ENCODE measurements around the gene C11orf68.

Gene C11orf68

DNA sequence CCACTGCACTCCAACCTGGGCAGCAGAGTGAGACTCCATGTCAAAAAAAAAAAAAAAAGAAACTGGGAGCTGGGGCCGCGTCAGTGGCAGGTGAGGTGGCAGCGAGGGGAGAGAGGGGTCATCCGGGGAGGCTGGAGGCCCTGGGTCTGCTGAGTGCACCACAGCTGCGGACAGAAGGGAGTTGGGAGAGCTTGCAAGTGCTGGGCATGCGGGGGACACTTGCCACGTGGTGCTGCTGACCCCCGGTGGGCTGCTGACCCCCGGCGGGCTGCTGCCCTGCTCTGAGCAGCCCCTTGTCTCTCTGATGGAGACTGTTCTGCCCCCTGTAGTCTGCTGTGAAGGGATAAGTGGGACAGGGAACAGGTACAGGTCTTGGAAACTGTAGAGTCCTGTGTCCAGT is 3.0 kb upstream of the C11orf68 start:
- H3K36me3 ChIP-seq (ENCODE audit: insufficient read depth, low read length): peaks cover 19% of the 10 kb centered on the region
- H2AFZ ChIP-seq (ENCODE audit: low read length, unreplicated experiment): no peak overlapping the region
- H3K27ac ChIP-seq (ENCODE audit: low read depth, low read length): no peak overlapping the region

GRCh38 chr11:65921033-65921555 is 2.2 kb upstream of the C11orf68 start:
- Histone ChIP-seq H3K27me3 (ENCODE audit: insufficient read depth, low read length) (no peaks in the 10 kb centered on the region), H3K4me3 (ENCODE audit: low read depth, low read length) (peak overlapping the region; percentile 96), H3K36me3 (ENCODE audit: insufficient read depth, low read length) (peaks cover 19% of the 10 kb centered on the region), H3K4me1 (ENCODE audit: control insufficient read depth, insufficient read depth, low read length, unreplicated experiment) (peaks cover 34% of the 10 kb centered on the region), H3K27ac (ENCODE audit: low read depth, low read length) (0 out of 2 replicates have a peak overlapping the region, but pooled peaks have one; percentile 29), H3K79me2 (ENCODE audit: control insufficient read depth, insufficient read depth, low read length, unreplicated experiment) (peaks cover 53% of the 10 kb centered on the region), H2AFZ (ENCODE audit: low read length, unreplicated experiment) (no peak overlapping the region)

More for the DNA sequence above, 3.0 kb upstream of the C11orf68 start:
- Histone ChIP-seq H3K79me2 (ENCODE audit: control insufficient read depth, insufficient read depth, low read length, unreplicated experiment) (peaks cover 49% of the 10 kb centered on the region), H3K27me3 (ENCODE audit: insufficient read depth, low read length) (no peaks in the 10 kb centered on the region), H3K4me1 (ENCODE audit: control insufficient read depth, insufficient read depth, low read length, unreplicated experiment) (peaks cover 26% of the 10 kb centered on the region), H3K4me3 (ENCODE audit: low read depth, low read length) (no peak overlapping the region)

- Histone ChIP-seq H3K36me3 (ENCODE audit: insufficient read depth, low read length) (peaks cover 19% of the 10 kb centered on the region), H3K4me1 (ENCODE audit: control insufficient read depth, insufficient read depth, low read length, unreplicated experiment) (peaks cover 39% of the 10 kb centered on the region), H3K79me2 (ENCODE audit: control insufficient read depth, insufficient read depth, low read length, unreplicated experiment) (peaks cover 53% of the 10 kb centered on the region), H3K27ac (ENCODE audit: low read depth, low read length) (peak overlapping the region; percentile 62; the same call in 1 of the 2 replicates), H3K27me3 (ENCODE audit: insufficient read depth, low read length) (no peaks in the 10 kb centered on the region), H2AFZ (ENCODE audit: low read length, unreplicated experiment) (no peak overlapping the region), H3K4me3 (ENCODE audit: low read depth, low read length) (peak overlapping the region; percentile 96)
Measured at GRCh38 chr11:65920372-65920802, 1.5 kb upstream of the C11orf68 start.

DNA sequence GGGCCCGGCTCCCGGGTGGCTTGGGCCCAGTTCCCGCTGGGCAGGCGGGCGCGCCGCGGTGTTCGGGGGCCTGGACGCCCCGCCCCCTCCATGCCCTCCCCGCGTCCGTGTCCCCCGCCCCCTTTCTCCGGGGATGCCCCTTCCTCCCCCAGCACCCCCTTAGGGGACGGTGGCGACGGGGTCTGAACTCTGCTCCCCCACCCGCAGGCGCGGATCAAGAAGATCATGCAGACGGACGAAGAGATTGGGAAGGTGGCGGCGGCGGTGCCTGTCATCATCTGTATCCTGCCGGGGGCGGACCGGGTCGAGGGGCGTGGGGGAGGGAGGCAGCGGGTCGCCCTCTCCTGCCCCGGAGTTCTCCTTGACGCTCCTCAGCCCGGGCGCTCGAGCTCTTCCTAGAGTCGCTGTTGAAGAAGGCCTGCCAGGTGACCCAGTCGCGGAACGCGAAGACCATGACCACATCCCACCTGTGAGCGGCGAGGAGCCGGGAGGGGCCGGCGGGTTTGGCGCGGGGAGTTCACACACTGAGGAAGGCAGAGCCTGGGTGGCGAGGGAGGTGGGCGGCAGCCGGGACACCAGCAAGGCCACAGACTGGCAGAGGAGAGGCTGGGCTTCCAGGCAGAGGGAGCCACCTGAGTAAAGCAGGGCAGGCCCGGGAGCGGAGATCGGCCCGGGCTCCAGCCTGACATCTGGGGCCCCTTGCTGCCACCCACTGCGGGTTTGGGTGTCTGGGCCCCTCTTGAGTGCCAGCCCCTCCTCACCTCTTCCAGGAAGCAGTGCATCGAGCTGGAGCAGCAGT is 910 bp upstream of the C11orf68 start:
- H3K79me2 ChIP-seq (ENCODE audit: control insufficient read depth, insufficient read depth, low read length, unreplicated experiment): peaks cover 53% of the 10 kb centered on the region
- H3K4me1 ChIP-seq (ENCODE audit: control insufficient read depth, insufficient read depth, low read length, unreplicated experiment): peaks cover 45% of the 10 kb centered on the region
- peaks cover 19% of the 10 kb centered on the region for H3K36me3 ChIP-seq (ENCODE audit: insufficient read depth, low read length)
- H3K27ac ChIP-seq (ENCODE audit: low read depth, low read length): peak overlapping the region; percentile 62
- peak overlapping the region; percentile 96 for H3K4me3 ChIP-seq (ENCODE audit: low read depth, low read length)
- H2AFZ ChIP-seq (ENCODE audit: low read length, unreplicated experiment): peak overlapping the region; percentile 5
- H3K27me3 ChIP-seq (ENCODE audit: insufficient read depth, low read length): no peaks in the 10 kb centered on the region

DNA sequence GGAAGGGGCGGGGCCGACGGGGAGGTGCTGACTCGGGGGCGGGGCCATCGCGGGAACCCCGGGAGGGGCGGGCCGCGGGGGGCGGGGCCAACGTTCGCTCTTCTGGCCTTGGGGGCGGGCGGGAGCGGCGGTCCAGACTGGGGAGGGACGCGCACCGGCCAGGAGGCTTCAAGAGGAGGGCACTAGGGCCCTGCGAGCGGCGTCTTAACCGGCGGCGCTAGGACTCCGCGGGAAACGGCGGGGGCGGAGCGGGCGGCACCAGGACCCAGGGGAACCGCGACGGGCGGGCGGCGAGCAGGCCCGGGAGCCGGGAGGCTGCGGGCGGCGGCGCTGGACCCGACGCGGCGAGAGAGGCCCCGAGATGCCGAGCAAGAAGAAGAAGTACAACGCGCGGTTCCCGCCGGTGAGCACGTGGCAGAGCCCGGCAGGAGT is 295 bp upstream of the C11orf68 start, which contains the start of gene DRAP1:
Gene DRAP1 (plus strand): TSS at position 286 of the 432 bp plus-strand sequence. CDS start 76 bp downstream, at position 362.
- peak within 1 kb of the TSS; percentile 5 for H2AFZ ChIP-seq (ENCODE audit: low read length, unreplicated experiment)
- peaks cover 53% of the 10 kb centered on the region for H3K79me2 ChIP-seq (ENCODE audit: control insufficient read depth, insufficient read depth, low read length, unreplicated experiment)
- H3K27ac ChIP-seq (ENCODE audit: low read depth, low read length): peak within 1 kb of the TSS; percentile 91

GRCh38 chr11:65917434-65918210 is 1.2 kb downstream of the C11orf68 start:
- Histone ChIP-seq H3K79me2 (ENCODE audit: control insufficient read depth, insufficient read depth, low read length, unreplicated experiment) (peaks cover 59% of the 10 kb centered on the region), H3K27me3 (ENCODE audit: insufficient read depth, low read length) (no peaks in the 10 kb centered on the region), H3K36me3 (ENCODE audit: insufficient read depth, low read length) (peaks cover 10% of the 10 kb centered on the region), H2AFZ (ENCODE audit: low read length, unreplicated experiment) (no peak overlapping the region), H3K4me3 (ENCODE audit: low read depth, low read length) (peak overlapping the region; percentile 97), H3K4me1 (ENCODE audit: control insufficient read depth, insufficient read depth, low read length, unreplicated experiment) (peaks cover 66% of the 10 kb centered on the region), H3K27ac (ENCODE audit: low read depth, low read length) (peak overlapping the region; percentile 91)

More for the DNA sequence above, 295 bp upstream of the C11orf68 start, which contains the start of gene DRAP1:
- H3K27me3 ChIP-seq (ENCODE audit: insufficient read depth, low read length): no peaks in the 10 kb centered on the region
- peaks cover 19% of the 10 kb centered on the region for H3K36me3 ChIP-seq (ENCODE audit: insufficient read depth, low read length)
- peaks cover 51% of the 10 kb centered on the region for H3K4me1 ChIP-seq (ENCODE audit: control insufficient read depth, insufficient read depth, low read length, unreplicated experiment)
- H3K4me3 ChIP-seq (ENCODE audit: low read depth, low read length): peak within 1 kb of the TSS; percentile 97

GRCh38 chr11:65917077-65917433 is 1.8 kb downstream of the C11orf68 start:
- Histone ChIP-seq H3K4me1 (ENCODE audit: control insufficient read depth, insufficient read depth, low read length, unreplicated experiment) (peaks cover 72% of the 10 kb centered on the region), H3K79me2 (ENCODE audit: control insufficient read depth, insufficient read depth, low read length, unreplicated experiment) (peaks cover 54% of the 10 kb centered on the region), H3K27me3 (ENCODE audit: insufficient read depth, low read length) (no peaks in the 10 kb centered on the region), H2AFZ (ENCODE audit: low read length, unreplicated experiment) (no peak overlapping the region), H3K27ac (ENCODE audit: low read depth, low read length) (peak overlapping the region; percentile 91), H3K4me3 (ENCODE audit: low read depth, low read length) (peak overlapping the region; percentile 97), H3K36me3 (ENCODE audit: insufficient read depth, low read length) (peaks cover 6% of the 10 kb centered on the region; the same call in 1 of the 2 replicates)

- Histone ChIP-seq H3K27ac (ENCODE audit: low read depth, low read length) (peak overlapping the region; percentile 91), H3K4me3 (ENCODE audit: low read depth, low read length) (peak overlapping the region; percentile 97), H2AFZ (ENCODE audit: low read length, unreplicated experiment) (no peak overlapping the region), H3K4me1 (ENCODE audit: control insufficient read depth, insufficient read depth, low read length, unreplicated experiment) (peaks cover 75% of the 10 kb centered on the region), H3K79me2 (ENCODE audit: control insufficient read depth, insufficient read depth, low read length, unreplicated experiment) (peaks cover 49% of the 10 kb centered on the region), H3K27me3 (ENCODE audit: insufficient read depth, low read length) (no peaks in the 10 kb centered on the region), H3K36me3 (ENCODE audit: insufficient read depth, low read length) (peaks cover 6% of the 10 kb centered on the region; the same call in 1 of the 2 replicates)
Measured at GRCh38 chr11:65916391-65916790, 2.5 kb downstream of the C11orf68 start.

- H3K4me1 ChIP-seq (ENCODE audit: control insufficient read depth, insufficient read depth, low read length, unreplicated experiment): peaks cover 75% of the 10 kb centered on the region
Measured at GRCh38 chr11:65915821-65916251, 3.0 kb downstream of the C11orf68 start.

GRCh38 chr11:65915101-65915820 is 3.6 kb downstream of the C11orf68 start:
- peak overlapping the region; percentile 91 for H3K27ac ChIP-seq (ENCODE audit: low read depth, low read length)
- H3K79me2 ChIP-seq (ENCODE audit: control insufficient read depth, insufficient read depth, low read length, unreplicated experiment): peaks cover 38% of the 10 kb centered on the region
- peak overlapping the region; percentile 2; the same call in 1 of the 2 replicates for H3K4me3 ChIP-seq (ENCODE audit: low read depth, low read length)
- H3K27me3 ChIP-seq (ENCODE audit: insufficient read depth, low read length): no peaks in the 10 kb centered on the region
- H3K4me1 ChIP-seq (ENCODE audit: control insufficient read depth, insufficient read depth, low read length, unreplicated experiment): peaks cover 76% of the 10 kb centered on the region
- H2AFZ ChIP-seq (ENCODE audit: low read length, unreplicated experiment): no peak overlapping the region
- peaks cover 2% of the 10 kb centered on the region; the same call in 1 of the 2 replicates for H3K36me3 ChIP-seq (ENCODE audit: insufficient read depth, low read length)

More at GRCh38 chr11:65915821-65916251, 3.0 kb downstream of the C11orf68 start:
- peak overlapping the region; percentile 97 for H3K4me3 ChIP-seq (ENCODE audit: low read depth, low read length)
- H3K36me3 ChIP-seq (ENCODE audit: insufficient read depth, low read length): peaks cover 5% of the 10 kb centered on the region; the same call in 1 of the 2 replicates
- H3K27ac ChIP-seq (ENCODE audit: low read depth, low read length): peak overlapping the region; percentile 91
- no peak overlapping the region for H2AFZ ChIP-seq (ENCODE audit: low read length, unreplicated experiment)
- peaks cover 44% of the 10 kb centered on the region for H3K79me2 ChIP-seq (ENCODE audit: control insufficient read depth, insufficient read depth, low read length, unreplicated experiment)
- no peaks in the 10 kb centered on the region for H3K27me3 ChIP-seq (ENCODE audit: insufficient read depth, low read length)

Measured in ACC112 (cell line).